Gastroesophageal sphincter (tissue), 4 donors: Measurements from ENCODE around the gene RBKS. TPM values are rescaled to one million over a fixed set of nuclear protein-coding genes. Genes with fewer than 3 reads are reported as not detected.

Experiments used
- ATAC-seq: fragments of 150-250 bp; one replicate; pipeline ENCODE4 v1.9.1; 2016; ENCODE audit warnings: mild to moderate bottlenecking, moderate library complexity
- H3K27ac ChIP-seq, 4 donors: fragments of 200-600 bp; sonication (generic) in 3 of 4; 1 replicate in 3 of 4; 2 replicates in 1 of 4; pipeline ENCODE4 v1.5.1; 2016 to 2019
- H3K27me3 ChIP-seq: fragments of 200-600 bp; sonication (generic); one replicate; pipeline ENCODE4 v1.5.1; 2019
- H3K36me3 ChIP-seq, 2 donors: fragments of 200-600 bp; sonication (generic); one replicate each; pipeline ENCODE4 v1.5.1; 2019; ENCODE audit warnings: control low read depth in 1 of 2
- H3K4me1 ChIP-seq, 3 donors: fragments of 200-600 bp; sonication (generic); 1 replicate in 2 of 3; 2 replicates in 1 of 3; pipeline ENCODE4 v1.5.1; 2016 to 2019; ENCODE audit warnings: control low read depth in 2 of 3
- H3K4me3 ChIP-seq, 2 donors: fragments of 200-600 bp; sonication (generic); one replicate each; pipeline ENCODE4 v1.5.1; 2019; ENCODE audit warnings: mild to moderate bottlenecking in 1 of 2, moderate library complexity in 1 of 2
- H3K9me3 ChIP-seq, 3 donors: fragments of 200-600 bp; sonication (generic); one replicate each; pipeline ENCODE4 v1.5.1; 2017 to 2019; ENCODE audit warnings: control low read depth in 2 of 3
- CTCF ChIP-seq, 4 experiments: fragments of 200-600 bp in 2 of 4; fragments of 450-650 bp in 2 of 4; sonication (generic) in 1 of 4; IDR thresholded peaks; one replicate each; pipeline ENCODE4 v1.5.1; 2017 to 2019; ENCODE audit warnings: antibody characterized with exemption in 4 of 4, mild to moderate bottlenecking in 2 of 4, moderate library complexity in 2 of 4
- EP300 ChIP-seq: sonication (generic); formaldehyde crosslinking; IDR thresholded peaks from one replicate; pipeline ENCODE4 v1.6.1; 2017; ENCODE audit warnings: antibody characterized with exemption, mild to moderate bottlenecking
- POLR2A ChIP-seq, 2 donors: fragments of 450-650 bp; IDR thresholded peaks; one replicate each; pipeline ENCODE4 v1.6.1; 2017; ENCODE audit warnings: antibody characterized with exemption in 2 of 2, mild to moderate bottlenecking in 2 of 2, moderate library complexity in 1 of 2
- POLR2AphosphoS5 ChIP-seq: sonication (generic); formaldehyde crosslinking; IDR thresholded peaks from one replicate; pipeline ENCODE4 v1.6.1; 2017; ENCODE audit warnings: antibody characterized with exemption
- WGBS, 2 donors: methylation state at CpG; one replicate each; pipeline ENCODE4 v1.1.5; 2018; ENCODE audit warnings: low coverage in 1 of 2; 5-methylcytosine and 5-hydroxymethylcytosine counted together
- total RNA-seq, 4 donors: library from RNA; depleted of rRNA; stranded (reverse); fragments of >200 nt; gene quantifications; one replicate each; pipeline ENCODE4 v1.1.0, GENCODE V29; 2016

Gene RBKS
- total RNA-seq, 4 donors from 2014 or later: 0.81 to 2.4 (median 1.6) TPM

GRCh38 chr2:27925766-27926472, 35.7 kb upstream of the RBKS start:
- Histone ChIP-seq H3K27ac (no peak overlapping the region), H3K27me3 (no peaks in the 10 kb centered on the region), H3K36me3 (peaks cover 0 to 20% of the 10 kb centered on the region in 2 donors), H3K4me3 (no peak overlapping the region), H3K9me3 (no peaks in the 10 kb centered on the region), H3K4me1 (no peaks in the 10 kb centered on the region)
- no peak for TF ChIP-seq EP300
- TF ChIP-seq POLR2AphosphoS5: no peak
- TF ChIP-seq CTCF (IDR thresholded peaks at IDR 0.05): no peak
- TF ChIP-seq POLR2A (IDR thresholded peaks at IDR 0.05): no peak
- no peak for ATAC-seq
- WGBS, 2 donors: 90 to 100% methylated on average over 2 to 4 of the region's 4 CpGs

GRCh38 chr2:27922842-27923241, 32.7 kb upstream of the RBKS start:
- TF ChIP-seq POLR2AphosphoS5: no peak
- TF ChIP-seq CTCF (IDR thresholded peaks at IDR 0.05): no peak
- TF ChIP-seq EP300: no peak
- no peak for TF ChIP-seq POLR2A (IDR thresholded peaks at IDR 0.05)
- Histone ChIP-seq H3K9me3 (no peaks in the 10 kb centered on the region), H3K4me1 (no peaks in the 10 kb centered on the region), H3K36me3 (peaks cover 0 to 6% of the 10 kb centered on the region in 2 donors), H3K27me3 (no peaks in the 10 kb centered on the region), H3K4me3 (no peak overlapping the region), H3K27ac (no peak overlapping the region)
- no peak for ATAC-seq
- WGBS, 2 donors: 60 to 86% methylated on average over 1 of the region's 1 CpG

GRCh38 chr2:27921880-27922547, 31.8 kb upstream of the RBKS start:
- Histone ChIP-seq H3K27me3 (no peaks in the 10 kb centered on the region), H3K36me3 (peaks cover 0 to 6% of the 10 kb centered on the region in 2 donors), H3K27ac (no peak overlapping the region), H3K4me1 (peaks cover 0 to 2% (median 0%) of the 10 kb centered on the region in 3 donors), H3K9me3 (no peaks in the 10 kb centered on the region), H3K4me3 (no peak overlapping the region)
- whole genome bisulfite sequencing, 2 donors: 89 to 96% methylated on average over 5 to 6 of the region's 6 CpGs
- no peak for ATAC-seq
- no peak for TF ChIP-seq CTCF (IDR thresholded peaks at IDR 0.05)
- no peak for TF ChIP-seq POLR2A (IDR thresholded peaks at IDR 0.05)
- TF ChIP-seq POLR2AphosphoS5: no peak
- TF ChIP-seq EP300: no peak

- no peak for ATAC-seq
- 93 to 97% methylated on average over 2 of the region's 2 CpGs for WGBS, 2 donors
- no peak overlapping the region for H3K4me3 ChIP-seq
- peaks cover 0 to 8% (median 3%) of the 10 kb centered on the region in 3 donors for H3K4me1 ChIP-seq
- H3K36me3 ChIP-seq: peaks cover 0 to 6% of the 10 kb centered on the region in 2 donors
- H3K27ac ChIP-seq: no peak overlapping the region
- TF ChIP-seq EP300 (no peak), POLR2A (IDR thresholded peaks at IDR 0.05) (no peak), POLR2AphosphoS5 (no peak), CTCF (IDR thresholded peaks at IDR 0.05) (no peak)
- H3K9me3 ChIP-seq: no peaks in the 10 kb centered on the region
- H3K27me3 ChIP-seq: no peaks in the 10 kb centered on the region
Observed at GRCh38 chr2:27921424-27921823, 31.2 kb upstream of the RBKS start.
